ENCODE results near the gene CAMSAP3. TPM values are rescaled to one million over a fixed set of nuclear protein-coding genes. Genes with fewer than 3 reads are reported as not detected.

CAMSAP3 gene
- total and polyA plus RNA-seq, 2 donors from 2014 or later = 18.5 to 19.3 TPM

DNA sequence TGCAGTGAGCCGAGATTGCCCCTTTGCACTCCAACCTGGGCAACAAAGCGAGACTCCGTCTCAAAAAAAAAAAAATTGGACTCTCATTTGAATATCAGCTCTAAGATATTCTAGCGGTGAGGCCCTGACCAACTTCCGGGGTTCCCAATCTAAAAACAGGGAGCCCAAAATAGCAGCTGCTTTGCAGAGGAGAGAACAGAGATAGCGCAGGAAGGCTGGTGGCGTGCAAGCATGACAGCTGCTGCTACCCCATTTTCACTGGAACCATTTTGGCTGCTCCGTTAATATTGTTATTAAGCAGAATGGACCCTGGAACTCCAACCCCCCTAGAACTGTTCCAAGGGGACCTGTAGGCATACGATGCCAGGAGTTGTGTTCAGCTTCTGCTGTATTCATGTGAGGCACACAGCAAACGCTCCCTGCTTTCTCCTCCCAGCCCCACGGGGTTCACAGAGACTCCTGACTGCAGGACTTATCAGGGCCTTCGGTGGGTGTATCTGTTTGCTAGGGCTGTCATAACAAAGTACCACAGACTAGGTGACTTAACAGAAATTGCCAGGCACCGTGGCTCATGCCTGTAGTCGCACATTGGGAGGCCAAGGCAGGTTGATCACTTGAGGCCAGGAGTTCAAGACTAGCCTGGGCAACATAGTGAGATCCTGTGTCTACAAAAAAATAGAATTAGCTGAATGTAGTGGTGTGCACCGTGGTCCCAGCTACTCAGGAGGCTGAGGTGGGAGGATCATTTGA, 52.8 kb downstream of the CAMSAP3 start:
- H3K27me3 ChIP-seq (ENCODE audit: control insufficient read depth, insufficient read depth, low read length) = no peaks in the 10 kb centered on the region
- H3K4me1 ChIP-seq (ENCODE audit: control insufficient read depth in 2 of 3, insufficient read depth in 2 of 3, low read depth in 1 of 3, low read length in 3 of 3) = peaks cover 0 to 3% (median 0%) of the 10 kb centered on the region in 3 donors
- H3K9me3 ChIP-seq (ENCODE audit: control insufficient read depth in 2 of 3, insufficient read depth in 1 of 3, low read length in 3 of 3) = no peaks in the 10 kb centered on the region
- H3K27ac ChIP-seq (ENCODE audit: low read depth in 2 of 2, low read length in 2 of 2) = no peak overlapping the region
- H3K4me3 ChIP-seq (ENCODE audit: low read length in 3 of 3) = no peak overlapping the region
- H3K36me3 ChIP-seq (ENCODE audit: control insufficient read depth in 2 of 3, insufficient read depth in 3 of 3, low read length in 3 of 3) = no peaks in the 10 kb centered on the region
- H3K9ac ChIP-seq (ENCODE audit: low read length in 3 of 3) = no peak overlapping the region
- intact Hi-C loops (cut with DNase I) = no loop called here
- DNase-seq (no peak), FAIRE-seq (no peak)
- TF ChIP-seq, protein P1, sequence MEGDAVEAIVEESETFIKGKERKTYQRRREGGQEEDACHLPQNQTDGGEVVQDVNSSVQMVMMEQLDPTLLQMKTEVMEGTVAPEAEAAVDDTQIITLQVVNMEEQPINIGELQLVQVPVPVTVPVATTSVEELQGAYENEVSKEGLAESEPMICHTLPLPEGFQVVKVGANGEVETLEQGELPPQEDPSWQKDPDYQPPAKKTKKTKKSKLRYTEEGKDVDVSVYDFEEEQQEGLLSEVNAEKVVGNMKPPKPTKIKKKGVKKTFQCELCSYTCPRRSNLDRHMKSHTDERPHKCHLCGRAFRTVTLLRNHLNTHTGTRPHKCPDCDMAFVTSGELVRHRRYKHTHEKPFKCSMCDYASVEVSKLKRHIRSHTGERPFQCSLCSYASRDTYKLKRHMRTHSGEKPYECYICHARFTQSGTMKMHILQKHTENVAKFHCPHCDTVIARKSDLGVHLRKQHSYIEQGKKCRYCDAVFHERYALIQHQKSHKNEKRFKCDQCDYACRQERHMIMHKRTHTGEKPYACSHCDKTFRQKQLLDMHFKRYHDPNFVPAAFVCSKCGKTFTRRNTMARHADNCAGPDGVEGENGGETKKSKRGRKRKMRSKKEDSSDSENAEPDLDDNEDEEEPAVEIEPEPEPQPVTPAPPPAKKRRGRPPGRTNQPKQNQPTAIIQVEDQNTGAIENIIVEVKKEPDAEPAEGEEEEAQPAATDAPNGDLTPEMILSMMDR (IDR thresholded peaks at IDR 0.05; ENCODE audit: borderline replicate concordance, extremely low read depth, insufficient read depth) = no peak

DNA sequence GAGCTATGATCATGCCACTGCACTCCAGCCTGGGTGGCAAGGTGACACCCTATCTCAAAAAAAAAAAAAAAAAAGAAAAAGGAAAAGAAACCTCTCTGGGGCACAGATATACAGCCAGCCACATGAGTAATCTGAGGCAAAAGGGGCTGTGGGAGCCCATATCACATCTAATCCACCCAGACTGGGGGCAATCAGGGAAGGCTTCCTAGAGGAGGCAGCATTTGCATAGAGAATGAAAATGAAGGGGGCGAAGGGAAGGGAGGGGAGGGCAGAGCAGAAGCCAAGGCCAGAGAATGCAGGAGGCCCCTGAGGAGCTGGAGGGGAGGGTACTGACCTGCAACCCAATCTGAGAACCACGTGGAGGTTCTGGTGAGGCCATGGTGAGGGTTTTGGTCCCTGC, 54.5 kb downstream of the CAMSAP3 start:
- no peak for DNase-seq
- peaks cover 0 to 3% (median 0%) of the 10 kb centered on the region in 3 donors for H3K4me1 ChIP-seq (ENCODE audit: control insufficient read depth in 2 of 3, insufficient read depth in 2 of 3, low read depth in 1 of 3, low read length in 3 of 3)
- TF ChIP-seq, protein P1 (IDR thresholded peaks at IDR 0.05; ENCODE audit: borderline replicate concordance, extremely low read depth, insufficient read depth) = no peak
- H3K36me3 ChIP-seq (ENCODE audit: control insufficient read depth in 2 of 3, insufficient read depth in 3 of 3, low read length in 3 of 3) = no peaks in the 10 kb centered on the region
- H3K9me3 ChIP-seq (ENCODE audit: control insufficient read depth in 2 of 3, insufficient read depth in 1 of 3, low read length in 3 of 3) = no peaks in the 10 kb centered on the region
- H3K27me3 ChIP-seq (ENCODE audit: control insufficient read depth, insufficient read depth, low read length) = no peaks in the 10 kb centered on the region
- no peak overlapping the region for H3K4me3 ChIP-seq (ENCODE audit: low read length in 3 of 3)
- H3K9ac ChIP-seq (ENCODE audit: low read length in 3 of 3) = no peak overlapping the region
- intact Hi-C loops (cut with DNase I) = no loop called here
- FAIRE-seq = no peak
- no peak overlapping the region for H3K27ac ChIP-seq (ENCODE audit: low read depth in 2 of 2, low read length in 2 of 2)

DNA sequence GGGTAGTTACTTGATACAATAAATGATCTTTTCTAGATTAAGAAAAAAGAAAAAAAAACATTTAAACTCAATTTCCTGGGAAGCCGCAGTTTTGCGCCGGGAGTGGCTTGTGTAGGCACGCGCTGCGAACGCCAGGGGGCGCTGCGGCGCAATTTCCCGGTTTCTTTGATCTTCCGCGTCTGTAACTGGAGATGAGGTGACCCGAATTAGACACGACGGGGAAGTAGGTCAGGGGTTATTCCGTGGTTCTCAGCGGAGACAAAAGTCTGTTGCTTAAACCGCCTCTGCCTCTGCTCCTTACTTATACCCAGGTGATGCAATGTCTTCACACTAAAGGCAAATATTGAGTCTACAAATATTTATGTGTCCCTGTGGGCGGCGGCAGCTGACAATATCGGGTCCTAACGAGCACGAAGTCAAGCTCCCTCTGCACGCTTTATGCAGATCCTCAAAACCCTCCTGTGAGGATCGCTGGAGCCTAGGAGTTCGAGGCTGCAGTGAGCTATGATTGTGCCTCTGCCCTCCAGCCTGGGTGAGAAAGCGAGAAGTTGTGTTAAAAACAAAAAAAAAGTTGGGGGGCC, 56.5 kb downstream of the CAMSAP3 start:
- TF ChIP-seq, protein P1 (IDR thresholded peaks at IDR 0.05; ENCODE audit: borderline replicate concordance, extremely low read depth, insufficient read depth) = peak; percentile 97
- peak overlapping the region in 1 of 3 donors; percentile 41 for H3K4me3 ChIP-seq (ENCODE audit: low read length in 3 of 3)

More for the DNA sequence above, 56.5 kb downstream of the CAMSAP3 start:
- no peaks in the 10 kb centered on the region for H3K36me3 ChIP-seq (ENCODE audit: control insufficient read depth in 2 of 3, insufficient read depth in 3 of 3, low read length in 3 of 3)
- FAIRE-seq (peak; percentile 29), DNase-seq (peak; percentile 86 to 92 (median 90))
- no peak overlapping the region for H3K27ac ChIP-seq (ENCODE audit: low read depth in 2 of 2, low read length in 2 of 2)
- intact Hi-C loops (cut with DNase I) = no loop called here
- H3K9ac ChIP-seq (ENCODE audit: low read length in 3 of 3) = no peak overlapping the region
- peaks cover 0 to 3% (median 0%) of the 10 kb centered on the region in 3 donors for H3K4me1 ChIP-seq (ENCODE audit: control insufficient read depth in 2 of 3, insufficient read depth in 2 of 3, low read depth in 1 of 3, low read length in 3 of 3)
- no peaks in the 10 kb centered on the region for H3K9me3 ChIP-seq (ENCODE audit: control insufficient read depth in 2 of 3, insufficient read depth in 1 of 3, low read length in 3 of 3)
- H3K27me3 ChIP-seq (ENCODE audit: control insufficient read depth, insufficient read depth, low read length) = no peaks in the 10 kb centered on the region
